SHP77 treated with DMSO at 0.1 percent for 48 hours (cell line): ENCODE measurements around the gene MAGED4B.
"Not testable (repeated sequence)": the region's sequence is repeated elsewhere in the genome, so short reads cannot be mapped to it uniquely, and the experiment has no call there.

Experiments used
- DNase-seq: peaks from one replicate; lab custom pipeline; 2025; lab: John Stamatoyannopoulos, UW

The MAGED4B gene, protein sequence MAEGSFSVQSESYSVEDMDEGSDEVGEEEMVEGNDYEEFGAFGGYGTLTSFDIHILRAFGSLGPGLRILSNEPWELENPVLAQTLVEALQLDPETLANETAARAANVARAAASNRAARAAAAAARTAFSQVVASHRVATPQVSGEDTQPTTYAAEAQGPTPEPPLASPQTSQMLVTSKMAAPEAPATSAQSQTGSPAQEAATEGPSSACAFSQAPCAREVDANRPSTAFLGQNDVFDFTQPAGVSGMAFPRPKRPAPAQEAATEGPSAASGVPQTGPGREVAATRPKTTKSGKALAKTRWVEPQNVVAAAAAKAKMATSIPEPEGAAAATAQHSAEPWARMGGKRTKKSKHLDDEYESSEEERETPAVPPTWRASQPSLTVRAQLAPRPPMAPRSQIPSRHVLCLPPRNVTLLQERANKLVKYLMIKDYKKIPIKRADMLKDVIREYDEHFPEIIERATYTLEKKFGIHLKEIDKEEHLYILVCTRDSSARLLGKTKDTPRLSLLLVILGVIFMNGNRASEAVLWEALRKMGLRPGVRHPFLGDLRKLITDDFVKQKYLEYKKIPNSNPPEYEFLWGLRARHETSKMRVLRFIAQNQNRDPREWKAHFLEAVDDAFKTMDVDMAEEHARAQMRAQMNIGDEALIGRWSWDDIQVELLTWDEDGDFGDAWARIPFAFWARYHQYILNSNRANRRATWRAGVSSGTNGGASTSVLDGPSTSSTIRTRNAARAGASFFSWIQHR

DNA sequence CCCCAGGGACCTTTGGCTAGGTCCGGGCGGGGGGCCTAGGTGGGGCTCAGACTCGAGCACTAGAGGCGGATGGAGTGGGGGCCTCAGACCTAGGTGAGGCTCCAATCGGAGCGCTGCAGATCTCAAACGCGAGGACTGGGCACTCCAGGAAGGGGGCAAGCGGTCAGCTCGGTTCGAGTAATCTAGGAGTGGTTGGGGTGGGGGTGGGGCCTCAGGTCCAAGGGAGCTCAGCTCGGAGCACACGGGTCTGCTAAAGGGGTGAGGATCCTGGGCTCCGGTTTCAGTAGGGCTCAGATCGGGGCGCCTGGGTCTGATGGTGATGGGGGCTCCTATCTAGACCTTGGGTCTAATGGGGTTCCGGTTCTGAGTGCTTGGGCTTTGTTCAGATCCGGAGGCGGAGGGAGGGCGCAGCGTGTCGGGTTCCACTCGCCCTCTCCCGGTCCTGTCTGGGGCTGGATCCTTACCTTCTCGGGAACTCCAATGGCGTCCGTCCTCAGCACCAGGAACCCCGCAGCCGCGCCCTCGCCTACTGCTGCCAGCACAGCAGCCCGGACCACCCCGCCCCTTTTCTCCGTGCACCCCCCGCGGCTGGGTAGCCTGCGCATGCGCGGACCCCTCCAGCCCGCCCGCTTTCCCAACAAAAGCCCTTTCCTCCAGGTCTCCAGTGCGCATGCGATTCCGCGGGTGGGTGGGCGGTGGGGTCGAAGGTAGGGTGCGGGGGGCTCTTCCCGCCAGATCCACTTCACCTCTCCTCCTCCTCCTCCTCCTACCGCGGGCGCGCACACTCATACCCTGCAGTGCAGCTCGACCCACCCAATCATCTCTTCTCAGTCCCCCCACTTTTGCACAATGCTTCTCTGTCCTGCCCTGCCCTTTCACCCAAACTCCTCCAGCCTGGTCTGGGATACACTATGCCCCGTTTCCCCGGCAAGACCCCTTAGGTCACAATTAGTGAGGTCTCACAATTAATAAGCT lies at the start of gene MAGED4B:
Gene MAGED4B (minus strand): TSS at position 518 of the 975 bp plus-strand sequence. CDS start 1,011 bp downstream, outside the sequence.
- DNase-seq, result not testable (repeated sequence)

DNA sequence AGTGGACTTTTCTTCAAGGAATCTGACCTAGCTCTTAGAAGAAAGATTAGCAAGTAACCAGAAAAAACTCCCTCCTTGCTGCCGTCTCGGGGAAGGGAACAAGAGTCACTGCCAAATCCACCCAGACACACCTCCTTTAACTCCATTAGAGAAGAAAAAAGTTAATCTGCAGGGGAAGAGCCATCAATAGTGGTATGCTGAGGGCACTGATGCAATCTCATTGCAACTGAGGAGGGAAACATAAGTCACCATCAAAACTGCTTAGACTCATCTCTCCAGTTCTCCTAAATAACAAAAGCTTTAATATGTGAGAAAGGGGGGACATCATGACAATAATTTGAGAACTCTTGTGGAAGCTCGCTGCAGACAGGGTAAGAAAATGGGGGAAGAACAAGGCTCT lies 49.3 kb upstream of the MAGED4B start:
- DNase-seq, result no peak

DNA sequence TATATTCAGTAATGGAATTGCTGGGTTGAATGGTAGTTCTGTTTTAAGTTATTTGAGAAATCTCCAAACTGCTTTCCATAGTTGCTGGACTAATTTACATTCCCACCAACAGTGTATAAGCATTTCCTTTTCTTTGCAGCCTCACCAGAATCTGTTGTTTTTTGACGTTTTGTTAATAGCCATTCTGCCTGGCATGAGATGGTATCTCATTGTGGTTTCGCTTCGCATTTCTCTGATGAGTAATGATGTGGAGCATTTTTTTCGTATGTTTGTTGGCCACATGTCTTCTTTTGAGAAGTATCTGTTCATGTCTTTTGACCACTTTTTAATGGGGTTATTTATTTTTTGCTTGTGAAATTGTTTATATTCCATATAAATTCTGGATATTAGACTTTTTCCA lies 13.6 kb upstream of the MAGED4B start:
- no peak for DNase-seq

DNA sequence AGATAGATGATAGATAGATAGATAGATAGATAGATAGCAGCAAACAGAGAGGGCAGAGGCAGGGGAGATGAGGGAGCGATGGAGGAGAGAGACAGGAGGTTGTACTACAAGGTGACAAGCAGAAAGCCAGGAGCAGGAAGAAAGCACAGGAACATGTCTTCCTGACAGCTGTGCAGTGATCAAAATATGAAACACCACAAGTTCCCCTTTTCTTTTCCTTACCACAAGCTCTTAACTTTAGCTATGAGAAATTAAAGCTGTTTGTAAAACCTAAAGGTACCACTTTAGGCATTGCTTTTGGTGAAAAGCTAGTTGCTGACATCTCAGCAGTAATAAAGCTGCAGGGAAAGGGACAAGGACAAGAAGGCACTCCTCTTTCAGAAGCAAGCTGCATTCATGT lies 9.1 kb upstream of the MAGED4B start:
- no peak for DNase-seq

DNA sequence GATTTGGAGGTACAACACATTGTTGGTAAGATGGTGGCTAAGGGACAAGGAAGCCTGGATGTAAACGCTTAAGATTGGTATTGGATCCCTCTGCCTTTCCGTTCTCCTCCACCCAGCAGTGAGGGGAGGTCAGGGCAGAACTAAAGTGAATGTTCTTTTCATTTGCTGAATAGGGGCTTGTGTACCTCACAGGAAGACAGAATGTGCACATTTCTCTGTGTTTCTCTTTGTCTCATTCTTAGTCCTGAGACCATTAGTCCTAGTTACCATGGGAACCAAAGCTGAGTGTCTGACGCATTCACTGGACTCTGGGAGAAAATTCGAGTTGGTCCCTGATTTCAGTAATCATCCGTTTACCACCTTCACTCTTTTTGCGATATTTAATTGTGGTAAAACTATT lies 26.7 kb downstream of the MAGED4B start:
- DNase-seq, result not testable (repeated sequence)

DNA sequence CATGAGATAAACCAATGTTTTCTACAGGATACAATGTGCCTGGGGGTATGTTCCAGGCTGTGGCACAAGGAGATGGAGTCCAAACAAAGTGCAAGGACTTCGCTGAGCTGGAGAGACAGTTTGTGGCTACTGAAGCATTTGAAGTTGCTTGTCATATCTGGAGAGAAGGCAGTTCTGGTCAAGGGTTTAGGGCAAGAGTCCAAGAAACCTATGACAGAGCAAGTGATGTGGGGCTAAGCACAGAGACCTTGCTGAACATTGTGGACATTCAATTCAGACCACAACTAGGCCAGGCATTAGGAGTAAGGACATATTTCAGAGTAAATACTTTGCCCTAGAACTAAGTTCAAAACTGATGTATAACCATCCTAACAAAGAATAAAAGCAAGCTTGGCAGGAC lies 34.8 kb downstream of the MAGED4B start:
- DNase-seq, result no peak

DNA sequence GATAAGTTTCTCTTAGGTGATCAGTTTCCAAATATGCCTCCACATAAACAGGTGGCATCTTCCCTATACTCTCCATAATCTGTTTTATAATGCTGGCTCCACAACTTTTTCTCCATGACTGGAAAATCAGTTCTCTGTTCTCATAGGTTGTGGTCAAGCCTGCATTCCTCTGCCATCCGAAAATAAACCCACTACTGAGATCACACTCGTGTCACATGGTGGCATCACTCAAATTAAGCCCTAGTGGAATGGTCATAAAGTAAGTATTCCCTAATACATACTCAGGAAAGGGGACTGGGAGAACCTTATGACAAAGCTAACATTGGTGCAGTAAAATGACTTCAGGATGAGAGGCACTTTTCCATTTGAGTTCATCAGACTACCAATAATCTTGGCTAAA lies 37.6 kb downstream of the MAGED4B start:
- DNase-seq, result no peak

DNA sequence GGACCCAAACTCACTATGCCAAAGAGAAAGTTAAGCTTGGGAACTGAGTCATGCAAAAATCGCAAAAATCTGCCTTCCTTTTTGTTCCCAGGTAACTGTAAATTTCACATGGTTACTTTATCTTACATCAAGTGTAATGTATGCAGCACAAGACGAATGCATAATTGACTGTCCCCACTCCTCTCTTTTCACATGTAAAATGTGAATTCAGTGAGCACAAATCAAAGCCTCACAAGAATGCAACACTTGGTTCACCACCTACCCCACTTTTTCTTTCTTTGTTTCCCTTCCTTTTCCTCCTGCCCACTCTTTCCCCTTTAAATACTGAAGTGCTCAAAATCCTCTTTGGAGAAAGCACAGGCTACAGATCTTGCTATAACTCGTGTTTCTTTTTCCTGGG lies 53.2 kb downstream of the MAGED4B start:
- DNase-seq, result no peak
